ENCODE data around the gene MRPL27. TPM values are rescaled to one million over a fixed set of nuclear protein-coding genes. Genes with fewer than 3 reads are reported as not detected.

The MRPL27 gene
- polyA plus RNA-seq, 4 donors = 66.1 to 83.0 (median 76.9) TPM

DNA sequence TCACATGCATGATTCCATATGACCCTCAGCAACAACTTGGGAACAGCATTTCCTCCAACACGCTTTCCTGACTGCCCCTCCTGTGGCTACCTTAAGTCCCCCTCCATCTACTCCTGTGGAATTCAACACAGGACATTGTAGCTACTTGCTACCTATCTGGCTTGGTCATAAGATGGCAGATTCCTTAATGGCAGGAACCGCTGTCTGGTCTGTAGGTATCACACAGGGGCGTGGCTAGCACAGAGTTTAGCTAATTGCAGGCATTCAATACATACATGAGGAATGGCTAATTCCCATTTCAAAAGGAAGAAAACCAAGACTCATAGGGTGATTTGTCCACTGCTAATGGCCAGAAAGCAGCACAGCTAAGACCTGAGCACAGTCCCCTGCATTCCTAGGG lies 15.7 kb upstream of the MRPL27 start:
- DNase-seq (ENCODE audit: low read depth in 4 of 4, low spot score in 2 of 4) = no peak

DNA sequence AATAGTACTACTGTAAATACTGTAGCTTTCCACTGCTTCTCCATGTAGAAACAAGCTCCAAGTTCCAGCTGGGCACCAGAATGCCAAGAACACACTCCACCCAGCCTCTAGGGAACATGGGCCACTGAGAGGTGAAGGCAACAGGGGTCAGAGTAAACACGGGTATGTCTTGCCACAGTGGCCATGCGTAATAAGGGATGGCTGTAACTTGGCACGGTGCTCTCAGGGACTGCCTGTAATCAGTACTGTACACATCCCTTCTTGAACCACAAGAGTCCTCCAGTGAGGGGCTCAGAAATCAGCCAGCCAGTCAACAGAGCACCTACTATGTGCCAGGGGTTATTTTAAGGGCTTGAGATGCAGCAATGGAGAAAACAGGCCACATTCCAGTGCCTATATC lies 13.5 kb upstream of the MRPL27 start:
- no peak for DNase-seq (ENCODE audit: low read depth in 4 of 4, low spot score in 2 of 4)

DNA sequence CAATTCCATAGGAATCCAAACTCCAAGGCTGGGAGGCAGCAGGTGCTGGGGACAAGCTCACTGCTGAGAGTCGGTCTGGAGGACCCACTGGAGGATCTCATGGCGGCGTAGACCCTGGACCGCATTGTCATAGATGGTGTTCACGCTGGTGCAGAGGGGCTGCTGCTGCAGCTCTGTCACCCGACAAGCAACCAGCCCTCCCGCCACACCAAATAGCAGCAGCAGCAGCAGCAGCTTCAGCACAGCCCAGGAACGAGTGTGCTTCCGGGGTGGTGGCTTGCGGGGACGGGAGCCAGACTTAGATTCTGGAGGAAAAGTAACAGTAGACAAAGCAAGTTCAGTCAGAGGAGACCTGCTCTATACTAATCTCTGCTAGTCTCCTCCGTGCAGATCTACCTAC lies 9.9 kb upstream of the MRPL27 start:
- no peak for DNase-seq (ENCODE audit: low read depth in 4 of 4, low spot score in 2 of 4)

GRCh38 chr17:50381920-50382319 lies 8.9 kb upstream of the MRPL27 start:
- DNase-seq (ENCODE audit: low read depth in 4 of 4, low spot score in 2 of 4) = no peak

DNA sequence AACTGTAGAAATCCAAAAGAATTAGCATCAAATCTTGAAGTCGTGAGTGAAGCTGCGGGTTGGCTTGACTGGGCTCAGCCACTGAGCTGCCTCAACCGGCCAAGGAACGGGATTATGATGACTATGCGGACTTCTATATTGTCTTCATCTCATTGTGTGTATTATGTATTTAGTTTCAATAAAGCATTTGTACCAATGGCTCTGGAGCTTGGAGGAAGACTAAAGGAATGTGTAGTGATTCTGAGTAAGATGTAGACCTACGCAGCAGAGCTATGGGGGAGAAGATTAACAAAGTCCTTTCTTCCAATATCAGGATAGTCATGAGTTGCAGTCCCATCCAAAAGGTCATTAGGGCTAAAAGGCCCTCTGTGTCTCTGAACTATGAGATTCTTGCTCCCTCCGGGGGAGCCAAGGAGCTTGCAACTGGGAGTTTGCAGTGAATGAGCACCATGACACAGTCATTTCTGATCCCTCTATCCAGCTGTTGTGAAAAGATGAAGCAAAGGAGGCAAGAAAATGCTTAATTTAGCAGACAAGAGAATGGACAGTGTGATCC lies 8.4 kb upstream of the MRPL27 start:
- DNase-seq (ENCODE audit: low read depth in 4 of 4, low spot score in 2 of 4) = no peak

DNA sequence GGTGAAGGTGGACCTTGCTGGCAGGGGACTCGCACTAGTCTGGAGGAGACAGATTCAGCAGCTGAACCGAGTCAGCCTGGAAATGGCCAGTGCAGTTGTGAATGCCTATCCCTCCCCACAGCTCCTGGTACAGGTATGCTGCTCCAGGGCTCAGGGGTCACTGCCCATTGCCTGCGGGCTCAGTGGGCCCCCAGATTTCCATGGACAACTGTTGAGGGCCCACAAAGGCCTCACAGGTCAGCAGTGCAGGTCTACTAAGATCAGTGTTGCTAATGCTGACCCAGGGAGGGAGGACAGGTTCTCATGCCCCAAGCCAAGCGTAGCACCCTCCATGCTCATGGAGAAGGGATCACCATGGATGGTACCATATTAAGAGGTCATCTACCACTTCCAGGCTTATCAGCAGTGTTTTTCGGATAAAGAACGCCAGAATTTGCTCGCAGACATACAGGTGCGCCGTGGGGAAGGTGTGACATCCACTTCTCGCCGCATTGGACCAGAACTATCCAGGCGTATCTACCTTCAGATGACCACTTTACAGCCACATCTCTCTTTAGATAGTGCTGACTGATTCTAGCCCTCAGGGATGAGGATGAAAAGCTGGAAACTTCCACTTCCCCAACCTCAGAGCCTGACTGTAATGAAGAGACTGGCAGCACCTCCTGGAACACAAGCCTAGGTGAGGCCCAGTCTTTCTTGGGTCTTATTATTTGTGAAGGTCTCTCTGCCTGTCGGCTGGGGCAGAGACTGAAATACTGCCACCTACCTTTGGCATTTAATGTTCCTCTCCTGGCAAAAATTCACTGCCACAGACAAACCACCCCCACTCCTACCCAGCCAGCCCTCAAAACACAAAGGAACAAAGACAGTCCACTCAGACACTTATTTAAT lies 7.6 kb upstream of the MRPL27 start:
- no peak for DNase-seq (ENCODE audit: low read depth in 4 of 4, low spot score in 2 of 4)

GRCh38 chr17:50379351-50380132 lies 6.6 kb upstream of the MRPL27 start:
- DNase-seq (ENCODE audit: low read depth in 4 of 4, low spot score in 2 of 4) = no peak

DNA sequence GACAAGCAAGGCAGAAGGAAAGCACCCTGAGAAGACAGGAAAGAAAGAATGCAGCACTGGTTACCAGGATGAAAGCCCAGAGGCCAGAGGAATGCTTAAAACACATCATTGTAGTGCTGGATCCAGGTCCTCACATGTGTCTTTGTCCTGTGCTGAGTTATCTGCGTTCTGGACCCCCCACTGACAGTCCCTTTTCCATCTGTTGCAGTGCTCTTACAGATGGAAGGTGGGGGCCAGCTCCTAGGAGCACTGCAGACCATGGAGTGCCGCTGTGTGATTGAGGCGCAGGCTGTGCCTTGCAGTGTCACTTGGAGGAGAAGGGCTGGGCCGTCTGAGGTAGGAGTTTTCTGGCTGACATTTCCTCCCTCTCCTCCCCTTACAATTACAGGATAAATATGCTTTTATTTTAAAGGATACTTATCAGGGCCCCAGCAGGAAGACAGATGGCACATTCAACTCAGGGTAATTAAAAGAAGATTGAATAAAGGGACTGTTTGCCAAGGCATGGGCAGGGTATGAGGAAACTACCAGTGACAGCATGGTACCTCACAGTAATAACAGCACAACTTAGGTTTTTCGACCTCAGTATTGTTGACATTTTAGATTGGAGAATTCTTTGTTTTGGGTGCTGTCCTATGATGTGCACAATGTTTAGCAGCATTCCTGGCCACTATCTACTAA lies 3.0 kb upstream of the MRPL27 start:
- DNase-seq (ENCODE audit: low read depth in 4 of 4, low spot score in 2 of 4) = no peak

DNA sequence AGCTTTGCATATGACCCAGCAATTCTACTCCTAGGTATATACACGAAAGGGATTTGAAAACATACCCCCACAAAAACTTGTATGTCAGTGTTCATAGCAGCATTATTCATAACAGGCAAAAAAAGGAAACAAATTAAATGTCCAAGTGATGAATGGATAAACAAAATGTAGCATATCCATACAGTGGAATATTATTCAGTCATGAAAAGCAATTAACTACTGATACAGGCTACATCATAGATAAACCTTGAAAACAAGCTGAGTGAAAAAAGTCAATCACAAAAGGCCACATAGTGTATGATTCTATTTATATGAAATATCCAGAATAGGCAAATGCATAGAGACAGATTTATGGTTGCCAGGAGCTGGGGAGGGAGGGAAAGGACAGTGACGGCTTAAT lies 721 bp upstream of the MRPL27 start:
- DNase-seq (ENCODE audit: low read depth in 4 of 4, low spot score in 2 of 4) = no peak

DNA sequence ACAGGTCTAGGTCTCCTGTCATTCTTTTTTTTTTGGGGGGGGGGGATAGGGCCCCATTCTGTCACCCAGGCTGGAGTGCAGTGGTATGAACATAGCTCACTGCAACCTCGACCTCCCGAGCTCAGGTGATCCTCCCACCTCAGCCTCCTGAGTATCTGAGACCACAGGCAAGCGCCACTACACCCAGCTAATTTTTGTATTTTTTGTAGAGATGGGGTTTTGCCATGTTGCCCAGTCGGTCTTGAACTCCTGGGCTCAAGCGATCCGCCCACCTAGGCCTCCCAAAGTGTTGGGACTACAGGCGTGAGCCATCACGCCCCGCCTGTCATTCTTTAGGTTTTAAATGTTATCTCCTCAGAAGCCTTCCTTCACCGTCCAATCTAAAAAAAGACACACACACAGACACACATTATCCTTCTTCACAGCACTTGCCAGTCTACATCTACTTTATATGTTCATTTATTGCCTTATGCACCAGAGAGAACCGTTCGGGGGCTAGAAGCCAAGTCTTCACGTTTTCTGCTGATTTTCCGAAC lies 694 bp downstream of the MRPL27 start:
- DNase-seq (ENCODE audit: low read depth in 4 of 4, low spot score in 2 of 4) = no peak

GRCh38 chr17:50371526-50371925 lies 1.5 kb downstream of the MRPL27 start:
- DNase-seq (ENCODE audit: low read depth in 4 of 4, low spot score in 2 of 4) = no peak

GRCh38 chr17:50370052-50370451 lies 2.9 kb downstream of the MRPL27 start:
- DNase-seq (ENCODE audit: low read depth in 4 of 4, low spot score in 2 of 4) = no peak

DNA sequence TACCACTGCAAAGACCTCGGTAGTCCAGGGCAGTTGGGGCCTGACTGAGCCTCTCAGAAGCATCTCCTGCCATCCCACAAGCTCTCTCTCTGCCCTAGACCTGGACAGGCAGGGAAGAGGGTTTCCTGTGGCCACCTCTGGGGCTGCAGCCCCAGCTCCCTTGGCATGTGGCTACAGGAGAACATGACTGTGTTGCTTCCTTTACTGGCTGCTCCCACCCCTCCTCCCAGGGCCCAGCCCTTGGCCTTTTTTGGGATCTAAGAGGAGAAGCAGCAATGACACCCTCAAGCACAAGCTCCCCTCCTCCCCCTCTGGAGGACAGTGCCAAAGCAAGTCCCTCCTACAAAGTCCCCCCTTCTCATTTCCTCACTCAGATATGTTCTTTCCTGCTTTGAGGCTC lies 5.6 kb downstream of the MRPL27 start:
- no peak for DNase-seq (ENCODE audit: low read depth in 4 of 4, low spot score in 2 of 4)

DNA sequence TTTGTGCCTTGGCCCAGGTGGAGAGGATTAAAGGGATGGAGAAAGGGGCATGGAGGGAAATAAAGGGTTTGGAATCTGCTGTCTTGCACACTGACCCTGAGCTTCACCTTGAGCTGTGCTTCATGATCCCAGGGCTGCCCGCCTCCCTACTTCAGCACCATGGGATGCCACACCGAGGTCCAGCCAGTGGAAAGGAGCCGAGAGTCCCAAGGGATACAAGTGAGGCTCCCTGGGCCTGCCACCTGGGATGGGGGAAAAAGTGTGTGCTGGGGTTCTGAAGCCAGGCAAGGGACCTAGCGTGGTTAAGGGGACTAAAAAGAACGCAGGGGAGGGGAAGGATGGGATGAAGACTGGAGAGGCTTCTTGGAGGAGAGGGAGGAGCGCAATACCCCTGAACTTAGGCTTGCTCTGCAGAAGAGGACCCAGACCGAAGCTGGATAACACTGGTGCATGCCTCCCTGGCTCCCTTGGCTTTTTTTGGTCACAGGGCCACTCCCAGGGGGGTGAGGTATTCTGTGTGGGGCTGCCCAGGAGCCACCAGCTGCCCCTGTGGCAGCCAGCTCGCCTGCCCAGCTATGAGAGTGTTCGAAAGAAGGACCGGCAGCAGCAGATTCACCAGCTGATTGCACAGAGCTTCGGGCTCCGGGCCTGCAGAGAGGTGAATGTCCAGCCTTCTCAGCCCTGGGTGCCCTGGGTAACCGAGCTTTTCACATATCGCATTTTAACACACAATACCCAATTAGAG lies 7.2 kb downstream of the MRPL27 start:
- DNase-seq (ENCODE audit: low read depth in 4 of 4, low spot score in 2 of 4) = no peak

DNA sequence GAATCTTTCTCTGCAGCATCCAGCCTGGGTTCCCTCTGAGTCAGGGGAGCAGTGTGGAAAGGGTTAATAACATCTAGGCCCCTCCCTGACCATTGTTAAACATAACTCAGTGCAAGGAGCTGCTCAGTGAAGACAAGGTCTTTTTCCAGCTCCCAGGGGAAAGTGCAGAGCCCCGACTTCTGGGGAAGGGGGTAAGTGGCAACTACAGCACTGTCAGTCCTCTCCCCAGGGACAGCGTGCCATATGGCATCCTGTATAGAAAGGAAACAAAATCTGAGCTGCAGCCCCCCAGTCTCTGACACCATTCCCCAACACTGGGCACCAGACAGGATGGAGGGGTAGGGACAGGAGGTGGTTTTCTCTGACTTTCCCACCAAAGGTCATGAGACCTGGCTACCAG lies 7.8 kb downstream of the MRPL27 start:
- DNase-seq (ENCODE audit: low read depth in 4 of 4, low spot score in 2 of 4) = no peak

DNA sequence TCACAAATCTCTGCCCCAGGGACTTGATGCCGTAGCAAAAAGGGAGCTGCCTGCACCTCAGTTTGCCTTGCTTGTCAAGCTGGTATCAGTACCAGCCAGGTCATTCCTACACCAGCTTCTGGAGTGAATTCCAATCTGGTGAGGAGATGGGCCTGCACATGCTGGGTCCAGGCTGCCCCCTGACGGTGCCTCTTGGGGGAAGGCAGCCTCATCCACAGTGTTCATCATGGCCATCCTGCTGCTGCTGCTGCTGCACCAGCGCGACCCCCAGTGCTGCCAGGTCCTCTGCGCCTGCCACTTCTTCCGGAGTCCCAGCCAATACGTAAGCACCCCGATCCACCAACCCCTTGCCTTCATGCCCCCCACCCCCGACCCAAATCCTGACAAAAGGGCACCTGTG lies 8.3 kb downstream of the MRPL27 start:
- no peak for DNase-seq (ENCODE audit: low read depth in 4 of 4, low spot score in 2 of 4)

DNA sequence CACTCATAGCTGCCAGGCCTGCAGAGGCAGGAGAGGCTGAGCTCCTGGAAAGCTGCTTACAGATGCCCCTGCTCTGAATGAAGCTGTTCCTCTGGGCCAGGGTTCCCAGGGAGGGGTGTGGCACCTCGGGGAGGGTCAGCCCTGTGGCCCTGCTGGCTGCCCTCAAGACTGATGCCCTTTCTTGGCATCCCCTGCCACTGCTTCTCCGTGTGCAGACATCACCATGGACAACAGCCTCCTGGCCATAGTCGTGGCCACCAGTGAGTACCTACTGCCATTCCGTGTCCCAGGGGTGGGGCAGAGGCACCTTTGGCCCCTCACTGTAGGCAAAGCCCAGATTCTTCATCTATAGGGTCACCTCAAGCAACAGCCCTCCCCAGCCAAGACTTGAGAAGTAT lies 8.9 kb downstream of the MRPL27 start:
- DNase-seq (ENCODE audit: low read depth in 4 of 4, low spot score in 2 of 4) = no peak

DNA sequence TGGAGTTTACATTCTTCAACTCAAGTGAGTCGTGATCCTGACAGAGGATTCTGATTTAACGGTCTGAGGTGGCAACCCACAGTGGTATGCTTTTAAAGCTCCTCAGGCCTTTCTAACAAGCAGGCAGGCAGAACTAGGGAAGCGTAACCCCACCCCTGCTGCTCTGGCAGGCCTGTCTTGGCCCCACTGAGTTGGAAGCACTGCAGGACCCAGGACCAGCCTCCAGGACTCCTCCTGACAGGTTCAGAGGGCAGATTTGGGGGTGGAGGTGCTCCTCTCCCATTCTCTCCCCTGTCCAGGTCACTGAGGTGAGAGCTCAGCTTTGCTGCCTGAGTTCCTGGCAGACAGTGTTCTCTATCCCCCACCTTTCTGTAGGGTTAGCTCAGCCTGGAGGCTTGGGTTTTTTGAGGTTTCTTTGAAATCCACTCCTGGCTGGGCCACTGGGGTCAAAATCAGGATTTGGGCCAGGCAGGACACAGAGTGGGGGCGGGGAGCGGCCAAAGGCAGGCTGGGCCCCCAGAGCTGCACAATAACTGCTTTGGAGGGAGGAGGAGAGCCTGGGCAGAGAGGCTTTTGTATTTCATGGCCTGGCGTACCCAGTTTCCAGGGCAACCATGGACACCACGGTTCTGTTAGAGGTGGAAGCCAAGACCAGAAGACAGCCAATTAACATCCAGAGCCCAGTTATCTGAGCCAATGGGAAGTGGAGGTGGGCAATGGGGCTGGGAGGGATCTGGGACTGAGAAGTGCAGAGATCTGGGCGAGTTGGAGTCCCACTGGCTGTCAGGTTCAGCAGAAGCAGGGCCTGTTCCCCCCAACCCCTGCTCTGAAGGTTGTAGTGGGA lies 9.5 kb downstream of the MRPL27 start:
- DNase-seq (ENCODE audit: low read depth in 4 of 4, low spot score in 2 of 4) = no peak

DNA sequence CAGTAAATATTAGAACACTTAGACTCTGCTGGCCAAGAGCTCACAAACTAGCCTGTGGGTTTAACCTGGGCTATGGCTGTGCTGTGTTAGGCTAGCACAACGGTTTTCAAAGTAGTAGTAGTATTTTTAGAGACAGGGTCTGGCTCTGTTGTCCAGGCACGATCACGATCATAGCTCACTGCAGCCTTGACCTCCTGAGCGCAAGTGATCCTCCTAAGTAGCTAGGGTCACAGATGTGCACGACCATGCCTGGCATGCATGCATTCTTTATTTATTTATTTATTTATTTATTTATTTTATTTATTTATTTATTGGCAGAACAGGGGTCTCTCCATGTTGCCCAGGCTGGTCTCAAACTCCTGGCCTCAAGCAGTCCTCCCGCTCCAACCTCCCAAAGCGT lies 10.3 kb downstream of the MRPL27 start:
- no peak for DNase-seq (ENCODE audit: low read depth in 4 of 4, low spot score in 2 of 4)
